HepG2 (cell line): ENCODE measurements around the gene CSNK1A1. TPM values are rescaled to one million over a fixed set of nuclear protein-coding genes. Genes with fewer than 3 reads are reported as not detected.

Source experiments
- ARID2 ChIP-seq: sonication (generic); formaldehyde crosslinking; IDR thresholded peaks from 2 replicates; pipeline ENCODE4 v1.8.1; 2022; ENCODE audit warnings: mild to moderate bottlenecking, missing genetic modification reagents, borderline replicate concordance
- HNRNPL ChIP-seq: fragments of 200-400 bp; formaldehyde crosslinking; IDR thresholded peaks from 2 replicates; pipeline ENCODE4 v1.6.1; 2017; ENCODE audit warnings: mild to moderate bottlenecking, low read depth, low read length
- KDM5B ChIP-seq: sonication (generic); formaldehyde crosslinking; IDR thresholded peaks from 2 replicates; pipeline ENCODE4 v1.4.0; 2020; ENCODE audit warnings: missing genetic modification reagents, mild to moderate bottlenecking, borderline replicate concordance
- NFYC ChIP-seq: IDR thresholded peaks from 2 replicates; pipeline ENCODE4 v1.6.1; 2016; ENCODE audit warnings: missing genetic modification reagents, missing compliant biosample characterization
- NR2F1 ChIP-seq, 2 experiments: fragments of 450-650 bp in 1 of 2; formaldehyde crosslinking in 1 of 2; IDR thresholded peaks; 2 replicates each; pipeline versions ENCODE4 v1.5.0 to v1.6.1; 2016 to 2020; ENCODE audit warnings: mild to moderate bottlenecking in 1 of 2, missing compliant biosample characterization in 1 of 2, missing genetic modification reagents in 1 of 2, moderate library complexity in 1 of 2
- PHF8 ChIP-seq: sonication (generic); formaldehyde crosslinking; IDR thresholded peaks from 2 replicates; pipeline ENCODE4 v1.5.0; 2020; ENCODE audit warnings: missing genetic modification reagents
- SOX5 ChIP-seq: IDR thresholded peaks from 2 replicates; pipeline ENCODE4 v1.6.1; 2016; ENCODE audit warnings: borderline replicate concordance
- TBX2 ChIP-seq: sonication (generic); formaldehyde crosslinking; IDR thresholded peaks from 2 replicates; pipeline ENCODE4 v1.5.0; 2020; ENCODE audit warnings: missing genetic modification reagents, mild to moderate bottlenecking, borderline replicate concordance
- YEATS4 ChIP-seq: sonication (generic); formaldehyde crosslinking; IDR thresholded peaks from 2 replicates; pipeline ENCODE4 v1.4.0; 2020; ENCODE audit warnings: missing genetic modification reagents, borderline replicate concordance
- ZBTB42 ChIP-seq: sonication (generic); formaldehyde crosslinking; IDR thresholded peaks from 2 replicates; pipeline ENCODE4 v1.5.0; 2020; ENCODE audit warnings: mild to moderate bottlenecking, missing genetic modification reagents
- ZMAT3 ChIP-seq: sonication (generic); formaldehyde crosslinking; conservative IDR thresholded peaks from 2 replicates; pipeline ENCODE4 v1.7.0; 2021; ENCODE audit warnings: missing genetic modification reagents
- ZNF326 ChIP-seq: sonication (generic); formaldehyde crosslinking; IDR thresholded peaks from 2 replicates; pipeline ENCODE4 v1.4.0; 2020; ENCODE audit warnings: missing genetic modification reagents, borderline replicate concordance
- ZNF33B ChIP-seq: sonication (generic); formaldehyde crosslinking; IDR thresholded peaks from 2 replicates; pipeline ENCODE4 v1.5.1; 2020; ENCODE audit warnings: mild to moderate bottlenecking, missing genetic modification reagents
- ZNF557 ChIP-seq: sonication (generic); formaldehyde crosslinking; IDR thresholded peaks from 2 replicates; pipeline ENCODE4 v1.4.0; 2020; ENCODE audit warnings: missing genetic modification reagents
- ZNF567 ChIP-seq: sonication (generic); formaldehyde crosslinking; IDR thresholded peaks from 2 replicates; pipeline ENCODE4 v1.8.1; 2023; ENCODE audit warnings: mild to moderate bottlenecking, missing genetic modification reagents, borderline replicate concordance
- ZNF766 ChIP-seq: sonication (generic); formaldehyde crosslinking; IDR thresholded peaks from 2 replicates; pipeline ENCODE4 v1.5.0; 2020; ENCODE audit warnings: missing genetic modification reagents, borderline replicate concordance
- ZSCAN31 ChIP-seq: sonication (generic); formaldehyde crosslinking; IDR thresholded peaks from 2 replicates; pipeline ENCODE4 v1.5.0; 2020; ENCODE audit warnings: low read depth, mild to moderate bottlenecking, missing genetic modification reagents
- polyA plus RNA-seq, 8 experiments: library from polyadenylated mRNA; depleted of rRNA in 3 of 8; stranded (reverse) in 7 of 8; unstranded in 1 of 8; fragments of >200 nt; fragmentation: Illumina TruSeq in 4 of 8; extraction: Trizol in 4 of 8; gene quantifications; 2 replicates each; pipeline versions ENCODE4 v1.2.1 to v1.2.3, GENCODE V29; 2011 to 2016; ENCODE audit warnings: low read depth in 4 of 8, missing spikeins in 1 of 8, mixed read lengths in 1 of 8; ENCODE audit not compliant: insufficient read depth in 1 of 8
- total RNA-seq, 5 experiments: library from RNA; depleted of rRNA; stranded (reverse); fragments of >200 nt; fragmentation: Illumina TruSeq; extraction: Trizol; gene quantifications; 2 replicates each; pipeline ENCODE4 v1.2.3, GENCODE V29; 2016; ENCODE audit warnings: low read depth in 1 of 5
- TF ChIP-seq, protein P1 (sequence below): sonication (generic); formaldehyde crosslinking; IDR thresholded peaks from 2 replicates; pipeline ENCODE4 v1.5.1; 2020; ENCODE audit warnings: missing genetic modification reagents, mild to moderate bottlenecking, borderline replicate concordance
- TF ChIP-seq, protein P2 (sequence below): sonication (generic); formaldehyde crosslinking; IDR thresholded peaks from 2 replicates; pipeline ENCODE4 v1.5.0; 2020; ENCODE audit warnings: missing genetic modification reagents
- TF ChIP-seq, protein P3 (sequence below): sonication (generic); formaldehyde crosslinking; IDR thresholded peaks from 2 replicates; pipeline ENCODE4 v1.4.0; 2020; ENCODE audit warnings: missing genetic modification reagents; ENCODE audit errors: not compliant biosample characterization
- TF ChIP-seq, protein P4 (sequence below): sonication (generic); formaldehyde crosslinking; IDR thresholded peaks from 2 replicates; pipeline ENCODE4 v1.4.0; 2020; ENCODE audit warnings: missing genetic modification reagents

The CSNK1A1 gene
- total and polyA plus RNA-seq, 2 of the 13 experiments (the other 11 are each of a cell fraction or from before 2014, with no cell fraction given), result 89.0 to 149 TPM

GRCh38 chr5:149551227-149552037 is at the start of gene CSNK1A1 (continued):
- TF ChIP-seq, protein P1, sequence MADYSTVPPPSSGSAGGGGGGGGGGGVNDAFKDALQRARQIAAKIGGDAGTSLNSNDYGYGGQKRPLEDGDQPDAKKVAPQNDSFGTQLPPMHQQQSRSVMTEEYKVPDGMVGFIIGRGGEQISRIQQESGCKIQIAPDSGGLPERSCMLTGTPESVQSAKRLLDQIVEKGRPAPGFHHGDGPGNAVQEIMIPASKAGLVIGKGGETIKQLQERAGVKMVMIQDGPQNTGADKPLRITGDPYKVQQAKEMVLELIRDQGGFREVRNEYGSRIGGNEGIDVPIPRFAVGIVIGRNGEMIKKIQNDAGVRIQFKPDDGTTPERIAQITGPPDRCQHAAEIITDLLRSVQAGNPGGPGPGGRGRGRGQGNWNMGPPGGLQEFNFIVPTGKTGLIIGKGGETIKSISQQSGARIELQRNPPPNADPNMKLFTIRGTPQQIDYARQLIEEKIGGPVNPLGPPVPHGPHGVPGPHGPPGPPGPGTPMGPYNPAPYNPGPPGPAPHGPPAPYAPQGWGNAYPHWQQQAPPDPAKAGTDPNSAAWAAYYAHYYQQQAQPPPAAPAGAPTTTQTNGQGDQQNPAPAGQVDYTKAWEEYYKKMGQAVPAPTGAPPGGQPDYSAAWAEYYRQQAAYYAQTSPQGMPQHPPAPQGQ, result 0 out of 2 replicates have a peak, but pooled peaks have one; percentile 35
- TF ChIP-seq ZBTB42 (no peak), ARID2 (CRISPR knock-in tag) (no peak), SOX5 (CRISPR knock-in tag) (peak; percentile 15; the same call in 1 of the 2 replicates), ZMAT3 (CRISPR knock-in tag) (no peak), ZNF326 (CRISPR knock-in tag) (no peak), KDM5B (peak; percentile 91), ZSCAN31 (peak; percentile 73), HNRNPL (no peak), NR2F1 (CRISPR knock-in tag; IDR thresholded peaks at IDR 0.05) (peak in 1 of 2 experiments; percentile 89; a peak in 3 of 4 replicates), PHF8 (peak; percentile 92), ZNF766 (CRISPR knock-in tag) (no peak; the same call in 1 of the 2 replicates), NFYC (CRISPR knock-in tag) (peak; percentile 30; the same call in 1 of the 2 replicates), ZNF567 (no peak), ZNF33B (CRISPR knock-in tag) (peak; percentile 33), ZNF557 (CRISPR knock-in tag) (no peak), YEATS4 (peak; percentile 74), TBX2 (CRISPR knock-in tag) (peak; percentile 91)
- TF ChIP-seq, protein P2, sequence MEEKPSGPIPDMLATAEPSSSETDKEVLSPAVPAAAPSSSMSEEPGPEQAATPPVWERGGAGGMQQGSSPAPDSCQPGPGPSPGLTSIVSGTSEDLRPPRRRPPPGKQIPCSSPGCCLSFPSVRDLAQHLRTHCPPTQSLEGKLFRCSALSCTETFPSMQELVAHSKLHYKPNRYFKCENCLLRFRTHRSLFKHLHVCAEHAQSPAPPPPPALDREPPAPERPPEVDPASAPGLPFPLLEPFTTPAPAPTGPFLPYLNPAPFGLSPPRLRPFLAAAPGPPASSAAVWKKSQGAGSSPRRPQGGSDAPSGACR (CRISPR knock-in tag), result no peak; the same call in 1 of the 2 replicates
- TF ChIP-seq, protein P3, sequence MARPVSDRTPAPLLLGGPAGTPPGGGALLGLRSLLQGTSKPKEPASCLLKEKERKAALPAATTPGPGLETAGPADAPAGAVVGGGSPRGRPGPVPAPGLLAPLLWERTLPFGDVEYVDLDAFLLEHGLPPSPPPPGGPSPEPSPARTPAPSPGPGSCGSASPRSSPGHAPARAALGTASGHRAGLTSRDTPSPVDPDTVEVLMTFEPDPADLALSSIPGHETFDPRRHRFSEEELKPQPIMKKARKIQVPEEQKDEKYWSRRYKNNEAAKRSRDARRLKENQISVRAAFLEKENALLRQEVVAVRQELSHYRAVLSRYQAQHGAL, result no peak
- TF ChIP-seq, protein P4, sequence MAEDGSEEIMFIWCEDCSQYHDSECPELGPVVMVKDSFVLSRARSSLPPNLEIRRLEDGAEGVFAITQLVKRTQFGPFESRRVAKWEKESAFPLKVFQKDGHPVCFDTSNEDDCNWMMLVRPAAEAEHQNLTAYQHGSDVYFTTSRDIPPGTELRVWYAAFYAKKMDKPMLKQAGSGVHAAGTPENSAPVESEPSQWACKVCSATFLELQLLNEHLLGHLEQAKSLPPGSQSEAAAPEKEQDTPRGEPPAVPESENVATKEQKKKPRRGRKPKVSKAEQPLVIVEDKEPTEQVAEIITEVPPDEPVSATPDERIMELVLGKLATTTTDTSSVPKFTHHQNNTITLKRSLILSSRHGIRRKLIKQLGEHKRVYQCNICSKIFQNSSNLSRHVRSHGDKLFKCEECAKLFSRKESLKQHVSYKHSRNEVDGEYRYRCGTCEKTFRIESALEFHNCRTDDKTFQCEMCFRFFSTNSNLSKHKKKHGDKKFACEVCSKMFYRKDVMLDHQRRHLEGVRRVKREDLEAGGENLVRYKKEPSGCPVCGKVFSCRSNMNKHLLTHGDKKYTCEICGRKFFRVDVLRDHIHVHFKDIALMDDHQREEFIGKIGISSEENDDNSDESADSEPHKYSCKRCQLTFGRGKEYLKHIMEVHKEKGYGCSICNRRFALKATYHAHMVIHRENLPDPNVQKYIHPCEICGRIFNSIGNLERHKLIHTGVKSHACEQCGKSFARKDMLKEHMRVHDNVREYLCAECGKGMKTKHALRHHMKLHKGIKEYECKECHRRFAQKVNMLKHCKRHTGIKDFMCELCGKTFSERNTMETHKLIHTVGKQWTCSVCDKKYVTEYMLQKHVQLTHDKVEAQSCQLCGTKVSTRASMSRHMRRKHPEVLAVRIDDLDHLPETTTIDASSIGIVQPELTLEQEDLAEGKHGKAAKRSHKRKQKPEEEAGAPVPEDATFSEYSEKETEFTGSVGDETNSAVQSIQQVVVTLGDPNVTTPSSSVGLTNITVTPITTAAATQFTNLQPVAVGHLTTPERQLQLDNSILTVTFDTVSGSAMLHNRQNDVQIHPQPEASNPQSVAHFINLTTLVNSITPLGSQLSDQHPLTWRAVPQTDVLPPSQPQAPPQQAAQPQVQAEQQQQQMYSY (CRISPR knock-in tag), result no peak
